GM10248 (cell line): ENCODE results near the gene RAB33A.

Experiments used
- CTCF ChIA-PET: fragments of 300-600 bp; sonication (Branson Sonifier 250); formaldehyde crosslinking; extraction: SDS; loops from one replicate; lab custom pipeline; 2021; ENCODE audit warnings: antibody characterized with exemption; lab: Yijun Ruan, JAX
- POLR2A ChIA-PET: fragments of 350-650 bp; sonication (Branson Sonifier 250); formaldehyde crosslinking; extraction: SDS; loops from one replicate; lab custom pipeline; 2020; ENCODE audit warnings: antibody characterized with exemption; lab: Yijun Ruan, JAX
- DNase-seq: peaks from one replicate; pipeline ENCODE4 v3.0.0; 2012; ENCODE audit errors: extremely low spot score
- TF ChIP-seq, protein P1 (sequence below): IDR thresholded peaks from 2 replicates; pipeline ENCODE4 v1.5.1; 2012; ENCODE audit warnings: mild to moderate bottlenecking, low read depth; ENCODE audit errors: extremely low read depth, missing control alignments, control extremely low read depth

RAB33A gene

DNA sequence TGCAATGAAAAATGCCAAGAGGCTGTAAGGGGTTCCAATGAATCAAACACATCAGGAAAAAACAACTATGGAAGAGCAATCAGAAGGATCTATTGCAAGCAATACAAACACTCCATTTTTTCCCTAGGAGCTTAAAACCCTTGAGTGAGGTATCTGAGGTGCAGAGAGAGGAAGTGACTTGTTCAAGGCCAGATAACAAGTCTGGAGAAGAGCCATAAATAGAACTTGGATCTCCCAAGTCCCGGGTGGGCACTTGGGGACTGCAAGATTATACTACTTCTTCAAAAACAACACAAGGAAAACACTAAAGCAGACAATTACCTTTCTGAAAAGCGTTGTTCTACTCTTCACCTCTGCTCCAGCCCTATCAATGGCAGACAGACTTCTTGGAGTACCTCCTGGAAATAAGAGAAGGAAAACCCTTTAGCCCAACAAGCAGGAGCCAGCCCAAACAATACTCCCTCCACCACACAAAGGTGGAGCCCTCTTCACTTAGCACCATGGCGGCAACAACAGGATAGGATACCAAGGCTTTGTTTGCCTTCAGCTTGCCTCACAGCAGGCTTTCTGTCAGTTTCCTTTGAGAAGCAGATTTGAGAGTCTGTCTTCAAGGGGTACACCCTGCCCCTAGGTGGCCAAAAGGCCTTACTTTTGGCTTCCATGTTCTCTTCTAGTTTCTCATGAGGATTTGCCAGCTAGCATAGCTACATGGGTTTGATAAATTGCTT is 32.1 kb upstream of the RAB33A start:
- TF ChIP-seq, protein P1, sequence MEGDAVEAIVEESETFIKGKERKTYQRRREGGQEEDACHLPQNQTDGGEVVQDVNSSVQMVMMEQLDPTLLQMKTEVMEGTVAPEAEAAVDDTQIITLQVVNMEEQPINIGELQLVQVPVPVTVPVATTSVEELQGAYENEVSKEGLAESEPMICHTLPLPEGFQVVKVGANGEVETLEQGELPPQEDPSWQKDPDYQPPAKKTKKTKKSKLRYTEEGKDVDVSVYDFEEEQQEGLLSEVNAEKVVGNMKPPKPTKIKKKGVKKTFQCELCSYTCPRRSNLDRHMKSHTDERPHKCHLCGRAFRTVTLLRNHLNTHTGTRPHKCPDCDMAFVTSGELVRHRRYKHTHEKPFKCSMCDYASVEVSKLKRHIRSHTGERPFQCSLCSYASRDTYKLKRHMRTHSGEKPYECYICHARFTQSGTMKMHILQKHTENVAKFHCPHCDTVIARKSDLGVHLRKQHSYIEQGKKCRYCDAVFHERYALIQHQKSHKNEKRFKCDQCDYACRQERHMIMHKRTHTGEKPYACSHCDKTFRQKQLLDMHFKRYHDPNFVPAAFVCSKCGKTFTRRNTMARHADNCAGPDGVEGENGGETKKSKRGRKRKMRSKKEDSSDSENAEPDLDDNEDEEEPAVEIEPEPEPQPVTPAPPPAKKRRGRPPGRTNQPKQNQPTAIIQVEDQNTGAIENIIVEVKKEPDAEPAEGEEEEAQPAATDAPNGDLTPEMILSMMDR, result no peak
- CTCF ChIA-PET, result interaction anchor here (1.2 to 1.4 kb wide), 2 partner anchors 9 to 53 kb away, joined by 3 to 5 read pairs; no protein-coding TSS in a partner anchor
- no peak for DNase-seq
- POLR2A ChIA-PET, result no interaction called here

DNA sequence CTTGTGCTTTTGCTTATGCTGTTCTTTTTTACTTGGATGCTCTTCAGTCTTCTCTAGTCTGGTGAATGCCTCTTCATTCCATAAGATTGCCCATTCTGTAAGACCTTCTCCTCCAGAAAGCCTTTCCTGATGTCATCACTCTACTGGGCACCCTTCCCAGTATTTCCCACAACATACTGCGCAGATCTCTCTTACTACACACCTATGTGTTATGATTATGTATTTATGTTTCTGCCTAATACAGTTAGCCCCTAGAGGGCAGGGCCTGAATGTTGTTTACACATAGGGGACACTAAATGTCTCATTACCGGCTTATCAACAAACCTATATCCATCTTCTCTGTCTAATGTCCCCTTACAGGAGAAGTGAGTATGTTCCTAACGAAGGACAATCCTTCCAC is 27.3 kb upstream of the RAB33A start:
- TF ChIP-seq, protein P1, result no peak

DNA sequence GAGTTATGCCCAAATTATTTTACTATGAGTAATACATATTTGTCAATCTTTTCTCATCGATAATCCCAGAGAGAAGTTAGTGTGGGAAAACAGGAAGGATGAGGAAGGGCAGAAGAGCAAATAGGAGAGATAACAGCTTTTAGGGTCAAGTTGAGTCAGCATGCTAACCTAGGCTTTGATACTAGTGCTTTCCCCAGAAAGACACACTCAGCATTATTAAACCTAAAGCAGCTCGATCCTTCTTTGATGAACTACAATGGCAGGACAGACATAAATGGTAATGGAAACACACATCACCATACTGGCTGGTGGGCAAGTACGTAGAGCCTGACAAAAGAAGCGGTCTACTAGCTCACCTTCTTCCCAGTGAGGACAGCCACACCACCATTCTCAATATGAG is 26.6 kb upstream of the RAB33A start:
- ChIA-PET POLR2A (no interaction called here), CTCF (interaction anchor here (1.6 kb wide), 1 partner anchor 84 kb away, joined by 4 read pairs; no protein-coding TSS in a partner anchor)
- DNase-seq, result no peak
- TF ChIP-seq, protein P1, result no peak

More for the DNA sequence above, 27.3 kb upstream of the RAB33A start:
- CTCF ChIA-PET, result interaction anchor here (0.6 to 1.6 kb wide), 4 partner anchors 11 to 84 kb away, joined by 3 to 6 read pairs (median 4); no protein-coding TSS in a partner anchor
- POLR2A ChIA-PET, result no interaction called here
- no peak for DNase-seq

DNA sequence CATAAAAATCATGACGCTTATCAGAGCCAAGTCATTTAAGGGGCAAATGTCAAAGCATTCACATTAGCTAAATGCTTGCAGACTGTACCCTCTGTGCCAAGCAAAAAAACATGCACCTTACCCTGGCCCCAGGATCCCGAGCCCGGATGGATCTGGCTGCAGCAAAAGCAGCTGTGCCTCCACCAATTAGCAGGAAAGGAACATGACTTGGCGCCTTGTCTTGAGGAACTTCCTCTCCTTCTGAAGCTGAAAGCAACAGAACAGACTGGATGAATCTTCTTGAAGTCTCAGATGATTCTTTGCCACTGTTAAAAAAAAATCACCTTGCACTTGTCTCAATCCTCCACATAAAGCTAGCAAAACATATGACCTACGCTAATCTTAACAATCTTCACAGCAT is 24.1 kb upstream of the RAB33A start:
- TF ChIP-seq, protein P1, result no peak
- CTCF ChIA-PET, result interaction anchor here (1.0 to 3.3 kb wide), 2 partner anchors 27 to 68 kb away, joined by 3 to 8 read pairs; no protein-coding TSS in a partner anchor
- DNase-seq, result no peak
- POLR2A ChIA-PET, result interaction anchor here (0.5 kb wide), 1 partner anchor 159 kb away, joined by 3 read pairs; no protein-coding TSS in a partner anchor

DNA sequence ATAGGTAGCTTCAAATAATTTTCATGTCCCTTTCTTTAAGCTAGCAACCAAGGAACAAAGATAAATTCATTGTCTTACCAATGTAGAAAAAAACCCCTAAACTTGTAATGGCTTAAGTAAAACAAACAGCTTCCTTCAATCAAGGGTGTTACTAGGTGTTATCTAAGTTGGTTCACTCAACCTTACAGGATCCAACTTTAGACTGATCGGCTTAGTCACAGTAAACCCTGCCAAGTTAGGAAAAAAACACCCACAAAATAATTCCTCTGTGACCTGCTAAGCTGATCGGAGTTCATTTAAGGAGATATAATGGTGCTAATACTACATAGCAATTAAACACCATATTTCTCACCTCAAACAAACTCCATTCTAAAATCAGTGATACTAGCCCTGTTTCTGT is 16.2 kb upstream of the RAB33A start:
- CTCF ChIA-PET, result interaction anchor here (0.6 kb wide), 1 partner anchor 14 kb away, joined by 3 read pairs; no protein-coding TSS in a partner anchor
- no peak for DNase-seq
- TF ChIP-seq, protein P1, result no peak
- POLR2A ChIA-PET, result no interaction called here

DNA sequence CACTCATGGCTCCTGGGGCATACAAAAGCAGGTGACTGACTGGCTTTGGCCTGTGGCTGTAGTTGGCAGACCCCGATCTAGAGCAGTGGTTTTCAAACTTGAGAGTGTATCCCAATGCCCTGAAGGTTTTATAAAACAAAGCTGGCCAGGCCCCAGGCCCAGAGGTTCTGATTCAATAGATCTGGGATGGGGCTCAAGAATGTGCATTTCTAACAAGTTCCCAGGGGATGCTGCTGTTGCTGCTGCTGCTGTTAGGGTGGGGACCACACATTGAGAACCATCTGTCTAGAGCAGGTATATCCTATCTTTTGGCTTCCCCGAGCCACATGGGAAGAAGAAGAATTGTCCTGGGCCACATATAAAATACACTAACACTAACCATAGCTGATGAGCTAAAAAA is 13.5 kb upstream of the RAB33A start:
- TF ChIP-seq, protein P1, result no peak
- ChIA-PET POLR2A (no interaction called here), CTCF (interaction anchor here (1.9 kb wide), 1 partner anchor 38 kb away, joined by 6 read pairs; no protein-coding TSS in a partner anchor)

More for the DNA sequence above, 13.5 kb upstream of the RAB33A start:
- DNase-seq, result no peak
